OCI-LY1 (cell line): Measurements from ENCODE around the gene MEIOB.

Experiments used
- H2AFZ ChIP-seq: fragments of 200-600 bp; sonication (generic), shearing (Covaris generic); 2 replicates; pipeline ENCODE4 v1.6.0; 2014; ENCODE audit warnings: antibody characterized with exemption, mild to moderate bottlenecking, low read length
- H3F3A ChIP-seq: fragments of 200-600 bp; sonication (generic), shearing (Covaris generic); 2 replicates; pipeline ENCODE4 v1.6.0; 2014; ENCODE audit warnings: mild to moderate bottlenecking, antibody characterized with exemption, low read length, moderate library complexity; ENCODE audit not compliant: insufficient read depth
- H3K27ac ChIP-seq: fragments of 200-600 bp; sonication (generic); 2 replicates; pipeline ENCODE4 v1.5.1; 2014; ENCODE audit warnings: low read length, mixed run types, mild to moderate bottlenecking, low read depth; ENCODE audit not compliant: poor library complexity, severe bottlenecking
- H3K27me3 ChIP-seq: fragments of 200-600 bp; sonication (generic); 2 replicates; pipeline ENCODE4 v1.6.0; 2014; ENCODE audit warnings: antibody characterized with exemption, mild to moderate bottlenecking, low read length, moderate library complexity; ENCODE audit not compliant: insufficient read depth
- H3K36me3 ChIP-seq: fragments of 200-600 bp; sonication (generic); 2 replicates; pipeline ENCODE4 v1.6.1; 2014; ENCODE audit warnings: mild to moderate bottlenecking, antibody characterized with exemption, low read length, moderate library complexity, mixed read lengths; ENCODE audit not compliant: insufficient read depth
- H3K4me1 ChIP-seq: fragments of 200-600 bp; sonication (generic); 2 replicates; pipeline ENCODE4 v1.5.1; 2014; ENCODE audit warnings: mild to moderate bottlenecking, low read length, moderate library complexity; ENCODE audit not compliant: insufficient read depth, severe bottlenecking
- H3K4me2 ChIP-seq: fragments of 200-600 bp; sonication (generic), shearing (Covaris generic); 2 replicates; pipeline ENCODE4 v1.6.1; 2014; ENCODE audit warnings: low read length
- H3K4me3 ChIP-seq: fragments of 200-600 bp; sonication (generic); 2 replicates; pipeline ENCODE4 v1.5.1; 2014; ENCODE audit warnings: low read length, low read depth, mild to moderate bottlenecking, mixed read lengths; ENCODE audit not compliant: poor library complexity, severe bottlenecking
- H3K79me2 ChIP-seq: fragments of 200-600 bp; shearing (Covaris generic); 2 replicates; pipeline ENCODE4 v1.6.1; 2016; ENCODE audit warnings: mixed run types, low read length, mixed read lengths; ENCODE audit not compliant: insufficient read depth
- H3K9ac ChIP-seq: fragments of 200-600 bp; sonication (generic), shearing (Covaris generic); 2 replicates; pipeline ENCODE4 v1.6.1; 2014; ENCODE audit warnings: mild to moderate bottlenecking, low read length, mixed read lengths
- H3K9me2 ChIP-seq: fragments of 200-600 bp; sonication (generic), shearing (Covaris generic); 2 replicates; pipeline ENCODE4 v1.6.1; 2014; ENCODE audit warnings: low read depth, mild to moderate bottlenecking, low read length, mixed read lengths
- H3K9me3 ChIP-seq: fragments of 200-600 bp; shearing (Covaris generic); 2 replicates; pipeline ENCODE4 v1.6.1; 2014; ENCODE audit warnings: low read length, mixed read lengths
- H4K20me1 ChIP-seq: fragments of 200-600 bp; sonication (generic), shearing (Covaris generic); 2 replicates; pipeline ENCODE4 v1.6.0; 2016; ENCODE audit warnings: mild to moderate bottlenecking, low read length; ENCODE audit not compliant: insufficient read depth
- EZH2 ChIP-seq: fragments of 200-600 bp; sonication (generic), shearing (Covaris generic); IDR thresholded peaks from 2 replicates; pipeline ENCODE4 v1.8.0; 2017; ENCODE audit warnings: borderline replicate concordance, mixed run types, mild to moderate bottlenecking, antibody characterized with exemption, low read length, moderate library complexity, mixed read lengths
- TF ChIP-seq, protein P1 (sequence below): fragments of 200-600 bp; sonication (generic), shearing (Covaris generic); IDR thresholded peaks from 2 replicates; pipeline ENCODE4 v1.5.1; 2017; ENCODE audit warnings: mild to moderate bottlenecking, antibody characterized with exemption, low read length, moderate library complexity, mixed read lengths

The MEIOB gene

GRCh38 chr16:1851793-1852192, 20.2 kb downstream of the MEIOB start:
- H2AFZ ChIP-seq: no peak overlapping the region
- H3K9ac ChIP-seq: no peak overlapping the region
- no peaks in the 10 kb centered on the region for H3F3A ChIP-seq
- H4K20me1 ChIP-seq: no peaks in the 10 kb centered on the region
- H3K9me2 ChIP-seq: no peaks in the 10 kb centered on the region
- 0 out of 2 replicates have a peak, but pooled peaks cover 4% of the 10 kb centered on the region for H3K27me3 ChIP-seq
- H3K79me2 ChIP-seq: no peaks in the 10 kb centered on the region
- H3K4me2 ChIP-seq: no peak overlapping the region
- no peak overlapping the region for H3K4me3 ChIP-seq
- H3K9me3 ChIP-seq: no peaks in the 10 kb centered on the region
- H3K27ac ChIP-seq: no peak overlapping the region
- TF ChIP-seq EZH2: no peak
- TF ChIP-seq, protein P1, sequence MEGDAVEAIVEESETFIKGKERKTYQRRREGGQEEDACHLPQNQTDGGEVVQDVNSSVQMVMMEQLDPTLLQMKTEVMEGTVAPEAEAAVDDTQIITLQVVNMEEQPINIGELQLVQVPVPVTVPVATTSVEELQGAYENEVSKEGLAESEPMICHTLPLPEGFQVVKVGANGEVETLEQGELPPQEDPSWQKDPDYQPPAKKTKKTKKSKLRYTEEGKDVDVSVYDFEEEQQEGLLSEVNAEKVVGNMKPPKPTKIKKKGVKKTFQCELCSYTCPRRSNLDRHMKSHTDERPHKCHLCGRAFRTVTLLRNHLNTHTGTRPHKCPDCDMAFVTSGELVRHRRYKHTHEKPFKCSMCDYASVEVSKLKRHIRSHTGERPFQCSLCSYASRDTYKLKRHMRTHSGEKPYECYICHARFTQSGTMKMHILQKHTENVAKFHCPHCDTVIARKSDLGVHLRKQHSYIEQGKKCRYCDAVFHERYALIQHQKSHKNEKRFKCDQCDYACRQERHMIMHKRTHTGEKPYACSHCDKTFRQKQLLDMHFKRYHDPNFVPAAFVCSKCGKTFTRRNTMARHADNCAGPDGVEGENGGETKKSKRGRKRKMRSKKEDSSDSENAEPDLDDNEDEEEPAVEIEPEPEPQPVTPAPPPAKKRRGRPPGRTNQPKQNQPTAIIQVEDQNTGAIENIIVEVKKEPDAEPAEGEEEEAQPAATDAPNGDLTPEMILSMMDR: no peak
- no peaks in the 10 kb centered on the region for H3K4me1 ChIP-seq
- H3K36me3 ChIP-seq: no peaks in the 10 kb centered on the region

- TF ChIP-seq EZH2: no peak
- TF ChIP-seq, protein P1: no peak
- H3K79me2 ChIP-seq: no peaks in the 10 kb centered on the region
- H3F3A ChIP-seq: no peaks in the 10 kb centered on the region
- no peaks in the 10 kb centered on the region for H3K9me3 ChIP-seq
- no peaks in the 10 kb centered on the region for H4K20me1 ChIP-seq
- no peak overlapping the region for H2AFZ ChIP-seq
- no peaks in the 10 kb centered on the region for H3K9me2 ChIP-seq
- H3K4me3 ChIP-seq: no peak overlapping the region
- H3K9ac ChIP-seq: no peak overlapping the region
- H3K4me1 ChIP-seq: no peaks in the 10 kb centered on the region
- no peak overlapping the region for H3K27ac ChIP-seq
- H3K27me3 ChIP-seq: 0 out of 2 replicates have a peak, but pooled peaks cover 4% of the 10 kb centered on the region
- no peak overlapping the region for H3K4me2 ChIP-seq
- no peaks in the 10 kb centered on the region for H3K36me3 ChIP-seq
Measured at GRCh38 chr16:1850981-1851380, 21.0 kb downstream of the MEIOB start.

GRCh38 chr16:1846416-1846815, 25.5 kb downstream of the MEIOB start:
- no peak overlapping the region for H3K4me2 ChIP-seq
- H3K27me3 ChIP-seq: no peaks in the 10 kb centered on the region
- no peaks in the 10 kb centered on the region for H3K79me2 ChIP-seq
- no peak for TF ChIP-seq EZH2
- TF ChIP-seq, protein P1: no peak
- no peak overlapping the region for H3K4me3 ChIP-seq
- H3F3A ChIP-seq: no peaks in the 10 kb centered on the region
- H2AFZ ChIP-seq: no peak overlapping the region
- H3K9me3 ChIP-seq: no peaks in the 10 kb centered on the region
- H3K27ac ChIP-seq: no peak overlapping the region
- no peaks in the 10 kb centered on the region for H3K4me1 ChIP-seq
- H3K9ac ChIP-seq: no peak overlapping the region
- no peaks in the 10 kb centered on the region for H3K36me3 ChIP-seq
- no peaks in the 10 kb centered on the region for H3K9me2 ChIP-seq
- no peaks in the 10 kb centered on the region for H4K20me1 ChIP-seq
